DOHH2 (cell line): ENCODE measurements around the gene ZNF232.
"Not testable (repeated sequence)": the region's sequence is repeated elsewhere in the genome, so short reads cannot be mapped to it uniquely, and the experiment has no call there.

ENCODE experiments used
- H3F3A ChIP-seq: fragments of 200-600 bp; sonication (generic), shearing (Covaris generic); 2 replicates; pipeline ENCODE4 v1.6.0; 2016; ENCODE audit warnings: antibody characterized with exemption, mild to moderate bottlenecking; ENCODE audit not compliant: control insufficient read depth, insufficient read depth
- H3K27ac ChIP-seq: fragments of 200-600 bp; sonication (generic); 2 replicates; pipeline ENCODE4 v1.5.1; 2014; ENCODE audit warnings: low read depth, mild to moderate bottlenecking, low read length, moderate library complexity
- H3K27me3 ChIP-seq: fragments of 200-600 bp; sonication (generic); 2 replicates; pipeline ENCODE4 v1.6.1; 2014; ENCODE audit warnings: mild to moderate bottlenecking, low read length, mixed read lengths; ENCODE audit not compliant: control insufficient read depth
- H3K36me3 ChIP-seq: fragments of 200-600 bp; sonication (generic); 2 replicates; pipeline ENCODE4 v1.6.1; 2014; ENCODE audit warnings: mild to moderate bottlenecking, low read length, moderate library complexity, mixed read lengths; ENCODE audit not compliant: control insufficient read depth
- H3K4me1 ChIP-seq: fragments of 200-600 bp; sonication (generic); 2 replicates; pipeline ENCODE4 v1.6.1; 2014; ENCODE audit warnings: mild to moderate bottlenecking, low read length, mixed read lengths; ENCODE audit not compliant: control insufficient read depth
- H3K4me2 ChIP-seq: fragments of 200-600 bp; sonication (generic); 2 replicates; pipeline ENCODE4 v1.6.0; 2014; ENCODE audit warnings: mild to moderate bottlenecking, low read length, moderate library complexity
- H3K4me3 ChIP-seq: fragments of 200-600 bp; sonication (generic); 2 replicates; pipeline ENCODE4 v1.5.1; 2014; ENCODE audit warnings: mild to moderate bottlenecking, low read length, mixed read lengths
- H3K79me2 ChIP-seq: fragments of 200-600 bp; sonication (generic); 2 replicates; pipeline ENCODE4 v1.6.1; 2014; ENCODE audit warnings: mild to moderate bottlenecking, low read length, mixed read lengths; ENCODE audit not compliant: control insufficient read depth
- H3K9me2 ChIP-seq: fragments of 200-600 bp; sonication (generic); replicated peaks from 2 replicates; pipeline ENCODE4 v1.6.1; 2014; ENCODE audit warnings: mild to moderate bottlenecking, low read length, mixed read lengths; ENCODE audit not compliant: control insufficient read depth
- H3K9me3 ChIP-seq: fragments of 200-600 bp; sonication (generic); 2 replicates; pipeline ENCODE4 v1.6.1; 2014; ENCODE audit warnings: antibody characterized with exemption, low read length, mixed read lengths; ENCODE audit not compliant: control insufficient read depth, insufficient read depth
- H4K20me1 ChIP-seq: fragments of 200-600 bp; sonication (generic); 2 replicates; pipeline ENCODE4 v1.6.0; 2014; ENCODE audit warnings: low read depth, mild to moderate bottlenecking, antibody characterized with exemption, low read length, moderate library complexity; ENCODE audit not compliant: control insufficient read depth, insufficient read depth
- CTCF ChIP-seq: fragments of 200-600 bp; sonication (generic); IDR thresholded peaks from one replicate; pipeline ENCODE4 v1.5.1; 2014; ENCODE audit warnings: antibody characterized with exemption, mild to moderate bottlenecking, low read depth, low read length; ENCODE audit not compliant: poor library complexity, severe bottlenecking
- EZH2phosphoT487 ChIP-seq: fragments of 200-600 bp; sonication (generic); IDR thresholded peaks from 2 replicates; pipeline ENCODE4 v1.6.1; 2017; ENCODE audit warnings: borderline replicate concordance, mild to moderate bottlenecking, antibody characterized with exemption, low read length, moderate library complexity, mixed read lengths

ZNF232 gene

GRCh38 chr17:5131799-5132502, 20.3 kb upstream of the ZNF232 start:
- H3F3A ChIP-seq, H3K4me1 ChIP-seq, H3K9me3 ChIP-seq, H3K36me3 ChIP-seq, H3K4me3 ChIP-seq, H3K9me2 ChIP-seq, H3K4me2 ChIP-seq, H3K27ac ChIP-seq, H3K79me2 ChIP-seq, H3K27me3 ChIP-seq, H4K20me1 ChIP-seq: not testable (repeated sequence)

GRCh38 chr17:5131146-5131715, 19.6 kb upstream of the ZNF232 start:
- H3K36me3 ChIP-seq = no peaks in the 10 kb centered on the region
- no peak overlapping the region for H3K4me2 ChIP-seq
- H3K4me3 ChIP-seq = no peak overlapping the region
- no peak overlapping the region for H3K27ac ChIP-seq
- no peaks in the 10 kb centered on the region for H3K79me2 ChIP-seq
- no peaks in the 10 kb centered on the region for H3K27me3 ChIP-seq
- TF ChIP-seq CTCF (no peak), EZH2phosphoT487 (no peak)
- no peaks in the 10 kb centered on the region for H3F3A ChIP-seq
- H3K4me1 ChIP-seq = no peaks in the 10 kb centered on the region
- H4K20me1 ChIP-seq = no peaks in the 10 kb centered on the region
- no peaks in the 10 kb centered on the region for H3K9me3 ChIP-seq
- no peaks in the 10 kb centered on the region for H3K9me2 ChIP-seq

GRCh38 chr17:5130687-5131086, 19.0 kb upstream of the ZNF232 start:
- not testable (repeated sequence) for H3K4me3 ChIP-seq, H4K20me1 ChIP-seq, H3K27me3 ChIP-seq, H3F3A ChIP-seq, H3K79me2 ChIP-seq, H3K4me2 ChIP-seq, H3K27ac ChIP-seq, H3K4me1 ChIP-seq, H3K9me2 ChIP-seq, H3K9me3 ChIP-seq, H3K36me3 ChIP-seq

GRCh38 chr17:5130261-5130660, 18.6 kb upstream of the ZNF232 start:
- H3K36me3 ChIP-seq, H4K20me1 ChIP-seq, H3K9me3 ChIP-seq, H3K79me2 ChIP-seq, H3K27me3 ChIP-seq, H3F3A ChIP-seq, H3K9me2 ChIP-seq, H3K4me1 ChIP-seq, H3K4me3 ChIP-seq, H3K4me2 ChIP-seq, H3K27ac ChIP-seq: not testable (repeated sequence)

GRCh38 chr17:5129770-5130169, 18.1 kb upstream of the ZNF232 start:
- not testable (repeated sequence) for H3K4me3 ChIP-seq, H3K79me2 ChIP-seq, H3K27me3 ChIP-seq, H3K4me1 ChIP-seq, H3F3A ChIP-seq, H3K4me2 ChIP-seq, H4K20me1 ChIP-seq, H3K9me2 ChIP-seq, H3K27ac ChIP-seq, H3K9me3 ChIP-seq, H3K36me3 ChIP-seq
